ENCODE measurements around the gene B3GALT4. TPM values are rescaled to one million over a fixed set of nuclear protein-coding genes. Genes with fewer than 3 reads are reported as not detected.
A peak's percentile ranks its signal among the peaks of the same experiment; 100 is the strongest.

Gene B3GALT4
- total RNA-seq, 1 experiment from 2014 or later, result 1.9 TPM

DNA sequence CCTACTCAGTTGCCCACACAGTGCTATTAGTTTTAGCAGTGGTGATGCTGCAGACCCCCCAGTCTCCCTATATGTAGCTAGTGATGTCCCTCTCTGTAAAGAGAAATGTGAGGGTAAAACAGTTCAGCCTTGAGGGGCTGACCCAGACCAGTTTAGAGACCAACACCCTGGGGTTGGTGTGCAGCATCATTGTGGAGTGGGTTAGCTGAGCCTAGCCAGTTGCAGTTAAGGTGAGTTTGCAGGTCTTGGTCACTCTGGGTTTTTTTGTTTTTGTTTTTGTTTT is 401 bp upstream of the B3GALT4 start:
- Histone ChIP-seq H3K27ac (ENCODE audit: low read depth, low read length) (peak overlapping the region; percentile 82), H3K27me3 (ENCODE audit: insufficient read depth, low read length) (no peaks in the 10 kb centered on the region), H3K4me3 (replicated peaks in 1 of 2; ENCODE audit: low read depth in 1 of 2, low read length in 2 of 2) (peak overlapping the region; percentile 34 to 99), H3K9me3 (ENCODE audit: control insufficient read depth in 1 of 2, insufficient read depth in 1 of 2, low read depth in 1 of 2, low read length in 2 of 2) (no peaks in the 10 kb centered on the region), H3K4me2 (ENCODE audit: low read length) (peak overlapping the region; percentile 86), H3K36me3 (ENCODE audit: control insufficient read depth in 1 of 2, insufficient read depth in 2 of 2, low read length in 2 of 2) (peaks cover 31 to 56% of the 10 kb centered on the region in 2 experiments), H3K4me1 (ENCODE audit: control insufficient read depth in 1 of 2, insufficient read depth in 2 of 2, low read length in 2 of 2) (peaks cover 43 to 68% of the 10 kb centered on the region in 2 experiments), H3K9ac (ENCODE audit: low read length) (peak overlapping the region; percentile 98), H3K79me2 (ENCODE audit: insufficient read depth, low read length) (peaks cover 44% of the 10 kb centered on the region), H2AFZ (ENCODE audit: low read depth, low read length, poor library complexity, severe bottlenecking) (no peak overlapping the region), H3K9me2 (ENCODE audit: insufficient read depth) (no peaks in the 10 kb centered on the region), H4K20me1 (ENCODE audit: insufficient read depth) (peaks cover 22% of the 10 kb centered on the region)
- no peak for DNase-seq (ENCODE audit: low read depth, low spot score)
- ChIA-PET CTCF (interaction anchor here (0.6 to 1.8 kb wide), 7 partner anchors 13 to 262 kb away, joined by 3 to 9 read pairs (median 5); partner anchors contain the start of genes PFDN6, RGL2, WDR46 and ZBTB22), RAD21 (ENCODE audit: low non-redundant PET in 1 of 2, low total read pairs in 2 of 2, uncharacterized antibody in 2 of 2, unreplicated experiment in 2 of 2) (no interaction called here), POLR2A (interaction anchor here (1.2 to 2.4 kb wide), 9 partner anchors 12 to 134 kb away, joined by 3 to 12 read pairs (median 7); partner anchors contain the start of genes PFDN6, RGL2, WDR46 and ZBTB22)
- intact Hi-C loops (cut with micrococcal nuclease), result no loop called here
- TF ChIP-seq EZH2 (IDR thresholded peaks at IDR 0.05), result no peak
- no peak for TF ChIP-seq ELF1 (IDR thresholded peaks at IDR 0.05; ENCODE audit: borderline replicate concordance, low read depth)
- no peak for TF ChIP-seq RAD21 (IDR thresholded peaks at IDR 0.05; ENCODE audit: low read depth)
- TF ChIP-seq, protein P1, sequence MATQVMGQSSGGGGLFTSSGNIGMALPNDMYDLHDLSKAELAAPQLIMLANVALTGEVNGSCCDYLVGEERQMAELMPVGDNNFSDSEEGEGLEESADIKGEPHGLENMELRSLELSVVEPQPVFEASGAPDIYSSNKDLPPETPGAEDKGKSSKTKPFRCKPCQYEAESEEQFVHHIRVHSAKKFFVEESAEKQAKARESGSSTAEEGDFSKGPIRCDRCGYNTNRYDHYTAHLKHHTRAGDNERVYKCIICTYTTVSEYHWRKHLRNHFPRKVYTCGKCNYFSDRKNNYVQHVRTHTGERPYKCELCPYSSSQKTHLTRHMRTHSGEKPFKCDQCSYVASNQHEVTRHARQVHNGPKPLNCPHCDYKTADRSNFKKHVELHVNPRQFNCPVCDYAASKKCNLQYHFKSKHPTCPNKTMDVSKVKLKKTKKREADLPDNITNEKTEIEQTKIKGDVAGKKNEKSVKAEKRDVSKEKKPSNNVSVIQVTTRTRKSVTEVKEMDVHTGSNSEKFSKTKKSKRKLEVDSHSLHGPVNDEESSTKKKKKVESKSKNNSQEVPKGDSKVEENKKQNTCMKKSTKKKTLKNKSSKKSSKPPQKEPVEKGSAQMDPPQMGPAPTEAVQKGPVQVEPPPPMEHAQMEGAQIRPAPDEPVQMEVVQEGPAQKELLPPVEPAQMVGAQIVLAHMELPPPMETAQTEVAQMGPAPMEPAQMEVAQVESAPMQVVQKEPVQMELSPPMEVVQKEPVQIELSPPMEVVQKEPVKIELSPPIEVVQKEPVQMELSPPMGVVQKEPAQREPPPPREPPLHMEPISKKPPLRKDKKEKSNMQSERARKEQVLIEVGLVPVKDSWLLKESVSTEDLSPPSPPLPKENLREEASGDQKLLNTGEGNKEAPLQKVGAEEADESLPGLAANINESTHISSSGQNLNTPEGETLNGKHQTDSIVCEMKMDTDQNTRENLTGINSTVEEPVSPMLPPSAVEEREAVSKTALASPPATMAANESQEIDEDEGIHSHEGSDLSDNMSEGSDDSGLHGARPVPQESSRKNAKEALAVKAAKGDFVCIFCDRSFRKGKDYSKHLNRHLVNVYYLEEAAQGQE (IDR thresholded peaks at IDR 0.05; ENCODE audit: low read depth), result no peak
- TF ChIP-seq CBX3 (IDR thresholded peaks at IDR 0.05; ENCODE audit: low read depth), result no peak
- TF ChIP-seq POLR2AphosphoS5 (IDR thresholded peaks at IDR 0.05; ENCODE audit: low read depth, low read length), result no peak
- ATAC-seq, result peak; percentile 3
- BruUV-seq (replicated peaks), result no TSS peak

Measured in HCT116 (cell line).